SJCRH30 (cell line): ENCODE measurements around the gene DPM2. TPM values are rescaled to one million over a fixed set of nuclear protein-coding genes. Genes with fewer than 3 reads are reported as not detected.

Experiments used
- DNase-seq, 2 experiments: peaks; one replicate each; pipeline ENCODE4 v3.0.0-alpha.2; 2015 to 2020
- H3K27ac ChIP-seq: fragments of 250-450 bp; sonication (Bioruptor Pico); 2 replicates; pipeline ENCODE4 v1.5.1; 2020; ENCODE audit warnings: mild to moderate bottlenecking, moderate library complexity
- H3K27me3 ChIP-seq: fragments of 250-450 bp; sonication (Bioruptor Pico); 2 replicates; pipeline ENCODE4 v1.5.1; 2020; ENCODE audit warnings: mild to moderate bottlenecking, moderate library complexity
- H3K36me3 ChIP-seq: fragments of 250-450 bp; sonication (Bioruptor Pico); 2 replicates; pipeline ENCODE4 v1.5.1; 2020; ENCODE audit warnings: mild to moderate bottlenecking, moderate library complexity
- H3K4me1 ChIP-seq: fragments of 250-450 bp; sonication (Bioruptor Pico); 2 replicates; pipeline ENCODE4 v1.5.1; 2020; ENCODE audit warnings: mild to moderate bottlenecking, moderate library complexity
- H3K4me3 ChIP-seq: fragments of 250-450 bp; sonication (Bioruptor Pico); 2 replicates; pipeline ENCODE4 v1.5.1; 2020; ENCODE audit warnings: mild to moderate bottlenecking, moderate library complexity
- H3K9me3 ChIP-seq: fragments of 250-450 bp; sonication (Bioruptor Pico); replicated peaks from 2 replicates; pipeline ENCODE4 v1.5.1; 2020; ENCODE audit warnings: mild to moderate bottlenecking, moderate library complexity
- total RNA-seq: library from RNA; depleted of rRNA; stranded (reverse); fragments of >200 nt; shearing (Covaris generic); gene quantifications from 2 replicates; pipeline ENCODE4 v1.2.3, GENCODE V29; 2014

Gene DPM2
- total RNA-seq, 1 experiment from 2014 or later, result 44.7 TPM

- H3K27ac ChIP-seq, result peak overlapping the region; percentile 72
- peak; percentile 89 to 91 for DNase-seq
- H3K36me3 ChIP-seq, result peaks cover 9% of the 10 kb centered on the region; the same call in 1 of the 2 replicates
- H3K9me3 ChIP-seq, result no peaks in the 10 kb centered on the region
- peak overlapping the region; percentile 68 for H3K4me3 ChIP-seq
- H3K27me3 ChIP-seq, result no peaks in the 10 kb centered on the region
- H3K4me1 ChIP-seq, result peaks cover 24% of the 10 kb centered on the region
Measured at GRCh38 chr9:127915801-127916719, 21.6 kb downstream of the DPM2 start.

GRCh38 chr9:127915325-127915752, 22.3 kb downstream of the DPM2 start:
- H3K27ac ChIP-seq, result peak overlapping the region; percentile 72
- peaks cover 24% of the 10 kb centered on the region for H3K4me1 ChIP-seq
- peaks cover 9% of the 10 kb centered on the region; the same call in 1 of the 2 replicates for H3K36me3 ChIP-seq
- H3K4me3 ChIP-seq, result peak overlapping the region; percentile 30
- DNase-seq, result no peak
- H3K9me3 ChIP-seq, result no peaks in the 10 kb centered on the region
- no peaks in the 10 kb centered on the region for H3K27me3 ChIP-seq

DNA sequence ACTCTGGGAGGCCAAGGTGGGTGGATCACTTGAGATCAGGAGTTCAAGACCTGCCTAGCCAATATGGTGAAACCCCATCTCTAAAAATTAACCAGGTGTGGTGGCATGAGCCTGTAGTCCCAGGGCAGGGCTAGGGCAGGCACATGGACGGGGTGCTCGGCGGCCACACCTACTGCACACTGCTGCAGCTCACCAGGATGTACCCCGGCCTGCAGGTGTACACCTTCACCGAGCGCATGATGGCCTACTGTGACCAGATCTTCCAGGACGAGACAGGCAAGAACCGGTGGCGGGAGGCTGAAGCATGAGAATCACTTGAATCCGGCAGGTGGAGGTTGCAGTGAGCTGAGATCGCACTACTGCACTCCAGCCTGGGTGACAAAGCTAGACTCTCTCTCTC, 24.0 kb downstream of the DPM2 start:
- H3K9me3 ChIP-seq, result no peaks in the 10 kb centered on the region
- H3K27ac ChIP-seq, result no peak overlapping the region
- H3K4me1 ChIP-seq, result peaks cover 19% of the 10 kb centered on the region
- H3K4me3 ChIP-seq, result no peak overlapping the region
- H3K27me3 ChIP-seq, result no peaks in the 10 kb centered on the region
- H3K36me3 ChIP-seq, result peaks cover 9% of the 10 kb centered on the region; the same call in 1 of the 2 replicates
- no peak for DNase-seq

DNA sequence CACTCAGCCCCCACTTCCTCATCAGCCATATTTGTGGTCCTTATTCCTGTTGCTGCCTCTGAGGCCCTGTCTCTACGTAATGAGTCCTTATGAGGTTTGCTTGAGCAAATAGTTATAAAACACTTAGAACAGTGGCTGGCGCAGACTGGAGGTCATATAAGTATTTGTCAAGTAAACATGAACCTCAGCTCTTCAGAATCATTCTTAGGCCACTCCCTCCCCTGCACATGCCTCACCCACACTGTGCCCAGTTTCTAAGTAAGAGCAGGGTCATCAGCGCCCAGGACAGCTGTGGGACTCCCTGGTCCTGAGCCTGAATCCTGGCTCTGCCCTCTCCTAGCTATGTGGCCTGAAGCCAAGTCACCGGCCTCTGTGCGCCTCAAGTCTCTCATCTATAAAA, 24.8 kb downstream of the DPM2 start:
- Histone ChIP-seq H3K4me3 (no peak overlapping the region), H3K27me3 (no peaks in the 10 kb centered on the region), H3K36me3 (peaks cover 9% of the 10 kb centered on the region; the same call in 1 of the 2 replicates), H3K4me1 (peaks cover 12% of the 10 kb centered on the region), H3K27ac (no peak overlapping the region), H3K9me3 (no peaks in the 10 kb centered on the region)
- DNase-seq, result no peak

GRCh38 chr9:127912296-127912695, 25.4 kb downstream of the DPM2 start:
- Histone ChIP-seq H3K9me3 (no peaks in the 10 kb centered on the region), H3K27ac (no peak overlapping the region), H3K4me3 (no peak overlapping the region), H3K36me3 (peaks cover 9% of the 10 kb centered on the region; the same call in 1 of the 2 replicates), H3K27me3 (no peaks in the 10 kb centered on the region), H3K4me1 (peaks cover 13% of the 10 kb centered on the region)
- DNase-seq, result no peak

DNA sequence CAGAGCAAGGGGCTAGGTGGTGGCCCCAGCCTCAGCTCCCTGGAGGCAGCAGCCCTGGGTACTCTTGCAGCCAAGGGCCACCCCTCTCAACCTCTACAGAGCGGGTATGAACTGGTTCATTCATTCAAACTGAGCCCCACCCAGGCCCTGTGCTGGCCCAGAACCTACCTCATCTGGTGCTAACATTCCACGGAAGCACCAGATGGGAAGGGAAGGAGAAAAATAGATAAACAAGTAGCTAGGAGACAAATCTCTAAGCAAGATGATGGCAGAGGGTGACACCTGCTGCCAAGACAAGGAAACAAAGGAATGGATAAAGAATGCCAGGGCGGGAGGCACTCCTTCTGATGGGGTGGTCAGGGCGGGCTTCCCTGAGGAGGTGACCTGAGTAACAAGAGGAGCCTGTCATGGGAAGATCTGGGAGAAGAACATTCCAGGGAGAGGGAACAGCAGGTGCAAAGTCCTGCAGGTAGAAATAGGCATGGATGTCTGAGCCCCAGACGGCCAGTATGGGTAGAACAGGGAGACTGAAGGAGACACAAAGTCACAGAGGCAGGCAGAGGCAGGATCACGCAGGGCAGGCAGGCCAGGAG, 26.9 kb downstream of the DPM2 start:
- Histone ChIP-seq H3K4me3 (no peak overlapping the region), H3K4me1 (peaks cover 18% of the 10 kb centered on the region), H3K9me3 (no peaks in the 10 kb centered on the region), H3K27ac (no peak overlapping the region), H3K27me3 (no peaks in the 10 kb centered on the region), H3K36me3 (peaks cover 9% of the 10 kb centered on the region; the same call in 1 of the 2 replicates)
- no peak for DNase-seq

- no peak overlapping the region for H3K4me3 ChIP-seq
- DNase-seq, result no peak
- H3K36me3 ChIP-seq, result peaks cover 9% of the 10 kb centered on the region; the same call in 1 of the 2 replicates
- H3K27ac ChIP-seq, result no peak overlapping the region
- no peaks in the 10 kb centered on the region for H3K27me3 ChIP-seq
- H3K9me3 ChIP-seq, result no peaks in the 10 kb centered on the region
- H3K4me1 ChIP-seq, result peaks cover 11% of the 10 kb centered on the region
Measured at GRCh38 chr9:127909839-127910273, 27.8 kb downstream of the DPM2 start.

- H3K27me3 ChIP-seq, result no peaks in the 10 kb centered on the region
- H3K27ac ChIP-seq, result no peak overlapping the region
- H3K4me3 ChIP-seq, result no peak overlapping the region
- peaks cover 14% of the 10 kb centered on the region; the same call in 1 of the 2 replicates for H3K4me1 ChIP-seq
- no peaks in the 10 kb centered on the region for H3K9me3 ChIP-seq
- peaks cover 9% of the 10 kb centered on the region; the same call in 1 of the 2 replicates for H3K36me3 ChIP-seq
- no peak for DNase-seq
Measured at GRCh38 chr9:127908660-127908926, 29.1 kb downstream of the DPM2 start.

DNA sequence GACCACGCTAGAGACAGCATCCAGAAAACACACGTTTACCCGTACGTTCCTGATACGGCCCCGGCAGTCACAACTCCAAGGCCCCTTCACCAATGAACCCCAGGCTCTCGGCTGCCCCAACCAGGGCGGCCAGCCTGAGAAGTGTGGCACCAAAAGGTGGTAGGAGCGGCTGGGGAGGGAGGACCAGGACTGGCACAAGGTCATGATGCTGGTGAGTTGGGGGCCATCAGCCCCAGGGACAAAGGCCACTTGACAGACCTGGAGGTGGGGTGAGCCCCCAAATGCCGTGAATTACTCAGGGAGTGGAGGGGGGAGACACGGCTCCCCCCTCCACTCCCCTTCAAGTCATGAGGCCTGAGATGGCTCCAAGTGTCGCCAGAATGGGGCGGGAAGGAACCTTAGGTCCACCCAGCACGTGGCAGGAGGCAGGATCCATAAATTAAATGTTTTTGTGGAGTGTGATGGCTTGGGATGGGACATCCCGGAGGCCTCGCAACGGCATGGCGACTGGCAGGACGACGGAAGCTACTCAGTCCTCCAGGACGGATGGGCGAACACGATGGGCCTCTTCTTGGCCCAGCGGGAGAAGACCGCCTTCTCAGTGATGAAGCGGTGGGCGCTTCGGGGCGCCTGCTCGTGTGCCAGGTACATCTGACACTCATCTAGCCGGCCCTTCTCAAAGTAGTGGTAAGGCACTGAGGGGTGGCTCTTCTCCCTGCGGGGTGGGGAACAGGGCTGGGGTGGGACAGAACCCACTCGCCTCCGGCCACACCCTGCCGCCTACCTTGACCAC, 29.6 kb downstream of the DPM2 start:
- Histone ChIP-seq H3K9me3 (no peaks in the 10 kb centered on the region), H3K27ac (no peak overlapping the region), H3K27me3 (no peaks in the 10 kb centered on the region), H3K4me3 (no peak overlapping the region), H3K36me3 (peaks cover 9% of the 10 kb centered on the region; the same call in 1 of the 2 replicates), H3K4me1 (peaks cover 19% of the 10 kb centered on the region)
- no peak for DNase-seq

DNA sequence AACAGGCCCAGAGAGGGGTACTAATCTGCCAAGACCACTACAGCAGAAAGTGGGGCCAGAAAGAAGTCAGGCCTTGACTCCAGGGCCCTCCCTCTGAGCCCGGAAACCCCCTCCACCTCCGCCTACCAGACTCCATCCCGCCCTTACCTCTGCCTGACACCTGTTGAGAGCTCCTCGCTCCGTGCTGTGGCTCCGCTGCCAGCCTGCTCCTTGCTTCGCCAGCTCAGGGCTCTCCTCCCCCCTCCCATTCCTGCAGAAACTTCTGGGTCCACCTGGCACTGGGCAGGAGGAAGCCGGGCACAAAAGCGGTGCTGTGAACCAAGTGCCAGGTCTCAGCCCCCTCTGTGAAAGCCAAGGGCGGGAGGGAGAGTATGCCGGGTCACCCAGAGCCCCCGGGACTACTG, 31.9 kb downstream of the DPM2 start:
- no peak overlapping the region for H3K4me3 ChIP-seq
- no peaks in the 10 kb centered on the region for H3K9me3 ChIP-seq
- no peaks in the 10 kb centered on the region for H3K27me3 ChIP-seq
- DNase-seq, result no peak
- peaks cover 23% of the 10 kb centered on the region for H3K4me1 ChIP-seq
- no peak overlapping the region for H3K27ac ChIP-seq
- no peaks in the 10 kb centered on the region for H3K36me3 ChIP-seq

DNA sequence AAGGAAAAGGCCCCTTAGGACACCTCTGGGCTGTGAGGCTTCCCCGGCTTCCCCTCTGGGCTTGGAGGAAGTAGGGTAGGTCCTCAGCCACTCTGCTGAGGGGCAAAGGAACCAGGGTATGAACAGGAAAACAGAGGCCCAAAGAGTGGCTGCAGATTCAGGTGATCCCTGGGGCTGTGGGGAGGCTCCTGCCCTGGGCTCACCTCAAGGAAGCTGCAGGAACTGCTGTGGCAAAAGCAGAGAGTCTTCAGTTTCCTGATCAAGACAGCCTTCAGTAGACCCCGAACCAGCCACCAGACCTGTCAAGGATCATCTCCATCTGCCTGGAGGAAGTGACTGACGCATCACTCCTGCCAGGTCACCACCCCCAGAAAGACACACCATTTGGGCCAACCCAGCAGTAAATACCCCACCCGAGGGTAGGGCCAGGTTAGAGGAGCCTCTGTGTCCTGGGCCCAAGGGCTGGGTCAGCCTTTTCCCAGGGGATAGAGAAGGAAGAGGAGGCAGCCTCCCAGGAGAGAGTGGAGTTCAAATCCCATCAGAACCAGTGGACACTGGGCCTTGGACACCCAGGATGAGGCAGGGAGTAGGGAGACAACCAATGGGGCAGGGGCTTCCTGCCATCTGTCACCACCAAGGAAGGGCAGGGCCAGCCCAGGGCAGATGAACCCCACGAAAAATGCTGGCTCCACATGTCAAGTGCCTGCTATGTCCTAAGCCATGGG, 32.5 kb downstream of the DPM2 start:
- Histone ChIP-seq H3K36me3 (no peaks in the 10 kb centered on the region), H3K9me3 (no peaks in the 10 kb centered on the region), H3K4me3 (no peak overlapping the region), H3K27ac (no peak overlapping the region), H3K27me3 (no peaks in the 10 kb centered on the region), H3K4me1 (peaks cover 23% of the 10 kb centered on the region)
- no peak for DNase-seq

DNA sequence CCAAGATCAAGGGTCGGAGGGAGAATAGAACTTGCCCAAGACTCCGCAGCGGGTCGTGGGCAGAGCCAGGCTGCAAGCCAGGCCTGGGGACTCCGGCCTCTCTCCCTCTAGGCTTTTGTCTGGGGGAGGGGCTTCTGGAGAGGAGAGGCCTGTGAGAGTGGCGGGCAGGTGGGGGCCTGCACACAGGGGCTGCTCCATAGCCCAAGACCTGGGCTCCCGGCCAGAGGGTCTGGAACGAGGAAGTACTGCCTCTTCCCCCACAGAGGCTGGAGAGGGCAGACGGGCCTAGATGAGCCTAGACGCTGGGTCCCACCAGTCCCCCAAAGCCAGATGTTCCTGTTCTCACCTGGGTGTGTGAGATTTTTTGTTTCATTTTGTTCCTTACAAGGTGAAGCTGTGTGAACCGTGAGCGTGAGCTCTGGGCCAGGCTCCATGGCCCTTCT, 33.1 kb downstream of the DPM2 start:
- Histone ChIP-seq H3K4me1 (peaks cover 28% of the 10 kb centered on the region), H3K9me3 (no peaks in the 10 kb centered on the region), H3K36me3 (no peaks in the 10 kb centered on the region), H3K27me3 (no peaks in the 10 kb centered on the region), H3K4me3 (no peak overlapping the region), H3K27ac (no peak overlapping the region)
- no peak for DNase-seq

GRCh38 chr9:127903557-127904475, 33.8 kb downstream of the DPM2 start:
- no peak overlapping the region for H3K4me3 ChIP-seq
- H3K9me3 ChIP-seq, result no peaks in the 10 kb centered on the region
- H3K36me3 ChIP-seq, result no peaks in the 10 kb centered on the region
- no peak overlapping the region for H3K27ac ChIP-seq
- no peaks in the 10 kb centered on the region for H3K27me3 ChIP-seq
- peak; percentile 73 to 80 for DNase-seq
- H3K4me1 ChIP-seq, result peaks cover 28% of the 10 kb centered on the region
